ENCODE measurements around the gene LSS.
"Not testable (repeated sequence)": the region's sequence is repeated elsewhere in the genome, so short reads cannot be mapped to it uniquely, and the experiment has no call there.

LSS gene

GRCh38 chr21:46185716-46186115, 42.9 kb downstream of the LSS start:
- DNase-seq (ENCODE audit: low spot score) = no peak

DNA sequence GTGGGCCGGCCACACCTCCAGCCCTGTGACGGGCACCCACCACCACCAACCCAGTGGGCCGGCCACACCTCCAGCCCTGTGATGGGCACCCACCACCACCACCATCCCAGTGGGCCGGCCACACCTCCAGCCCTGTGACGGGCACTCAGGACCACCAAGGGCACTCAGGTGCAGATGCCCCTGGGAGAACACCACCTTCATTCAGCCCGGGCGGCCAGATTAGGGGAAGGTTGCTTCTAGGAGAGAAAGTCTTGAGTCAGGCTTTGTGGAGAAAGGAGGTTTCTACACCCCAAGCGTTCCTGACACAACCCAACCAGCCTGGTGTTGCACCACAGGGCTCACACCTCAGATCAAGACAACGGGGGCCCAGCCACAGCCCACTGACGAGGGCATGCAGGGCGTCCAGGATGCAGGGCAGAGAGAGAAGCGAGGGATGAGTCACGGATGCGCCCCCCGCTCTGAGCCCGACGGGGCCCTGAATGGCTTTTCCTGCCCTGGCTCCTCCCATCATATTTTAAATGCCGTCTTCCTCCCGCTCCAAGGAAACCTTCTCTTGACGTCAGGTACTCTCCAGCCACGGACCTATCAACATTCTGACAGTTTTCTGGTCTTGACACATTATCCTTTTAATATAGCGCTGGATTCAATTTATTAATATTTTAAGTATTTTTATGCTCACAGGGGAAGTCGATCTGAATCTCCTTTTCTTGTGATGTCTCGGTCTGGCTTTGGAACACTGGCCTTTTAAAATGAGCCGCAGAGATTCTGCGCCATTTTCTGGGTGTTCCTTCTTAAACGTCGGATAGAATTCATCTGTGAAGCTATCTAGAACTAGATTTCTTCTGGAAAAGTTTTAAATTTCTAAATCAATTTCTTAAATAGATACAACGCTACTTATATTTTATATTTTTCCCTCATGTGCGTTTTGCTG, 43.7 kb downstream of the LSS start:
- DNase-seq (ENCODE audit: low spot score) = peak; percentile 90

DNA sequence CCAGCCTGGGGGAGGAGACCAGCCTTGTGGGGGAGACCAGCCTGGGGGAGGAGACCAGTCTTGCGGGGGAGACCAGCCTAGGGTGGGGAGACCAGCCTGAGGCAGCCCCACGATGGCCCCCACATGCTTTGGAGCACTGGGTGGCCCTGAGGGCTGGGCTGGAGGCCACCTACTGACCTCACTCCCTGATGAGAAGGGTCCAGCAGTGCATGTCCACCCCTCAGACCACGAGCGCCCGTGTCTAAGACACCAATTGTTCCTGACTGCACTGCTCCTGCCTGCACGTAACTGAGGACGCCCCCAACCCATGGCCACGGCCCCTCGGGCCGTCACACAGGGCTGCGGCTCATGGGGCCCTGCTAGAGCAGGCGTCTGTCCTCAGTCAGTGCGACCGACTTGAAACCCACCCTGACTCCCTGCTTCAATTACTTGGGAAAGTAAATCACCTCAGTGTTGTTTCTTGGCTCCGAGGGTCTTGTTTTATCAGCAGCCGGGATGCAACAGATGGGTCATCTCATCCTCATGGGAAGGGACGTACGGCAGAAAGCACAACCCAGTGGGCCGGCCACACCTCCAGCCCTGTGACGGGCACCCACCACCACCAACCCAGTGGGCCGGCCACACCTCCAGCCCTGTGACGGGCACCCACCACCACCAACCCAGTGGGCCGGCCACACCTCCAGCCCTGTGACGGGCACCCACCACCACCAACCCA, 44.5 kb downstream of the LSS start, which contains the start of gene SPATC1L:
TSS of gene SPATC1L (minus strand) at position 550 of the 715 bp plus-strand sequence. CDS start 1,643 bp downstream, outside the sequence.
- DNase-seq (ENCODE audit: low spot score) = peak; percentile 80

DNA sequence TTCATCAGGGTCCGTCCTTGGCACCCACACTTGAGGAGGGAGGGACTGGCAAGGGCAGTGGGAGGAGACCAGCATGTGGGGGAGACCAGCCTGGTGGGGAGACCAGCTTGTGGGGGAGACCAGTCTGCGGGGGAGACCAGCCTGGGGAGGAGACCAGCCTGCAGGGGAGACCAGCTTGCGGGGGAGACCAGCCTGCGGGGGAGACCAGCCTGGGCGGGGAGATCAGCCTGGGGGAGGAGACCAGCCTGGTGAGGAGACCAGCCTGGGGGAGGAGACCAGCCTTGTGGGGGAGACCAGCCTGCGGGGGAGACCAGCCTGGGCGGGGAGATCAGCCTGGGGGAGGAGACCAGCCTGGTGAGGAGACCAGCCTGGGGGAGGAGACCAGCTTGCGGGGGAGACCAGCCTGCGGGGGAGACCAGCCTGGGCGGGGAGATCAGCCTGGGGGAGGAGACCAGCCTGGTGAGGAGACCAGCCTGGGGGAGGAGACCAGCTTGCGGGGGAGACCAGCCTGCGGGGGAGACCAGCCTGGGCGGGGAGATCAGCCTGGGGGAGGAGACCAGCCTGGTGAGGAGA, 45.2 kb downstream of the LSS start:
- DNase-seq (ENCODE audit: low spot score) = not testable (repeated sequence)

DNA sequence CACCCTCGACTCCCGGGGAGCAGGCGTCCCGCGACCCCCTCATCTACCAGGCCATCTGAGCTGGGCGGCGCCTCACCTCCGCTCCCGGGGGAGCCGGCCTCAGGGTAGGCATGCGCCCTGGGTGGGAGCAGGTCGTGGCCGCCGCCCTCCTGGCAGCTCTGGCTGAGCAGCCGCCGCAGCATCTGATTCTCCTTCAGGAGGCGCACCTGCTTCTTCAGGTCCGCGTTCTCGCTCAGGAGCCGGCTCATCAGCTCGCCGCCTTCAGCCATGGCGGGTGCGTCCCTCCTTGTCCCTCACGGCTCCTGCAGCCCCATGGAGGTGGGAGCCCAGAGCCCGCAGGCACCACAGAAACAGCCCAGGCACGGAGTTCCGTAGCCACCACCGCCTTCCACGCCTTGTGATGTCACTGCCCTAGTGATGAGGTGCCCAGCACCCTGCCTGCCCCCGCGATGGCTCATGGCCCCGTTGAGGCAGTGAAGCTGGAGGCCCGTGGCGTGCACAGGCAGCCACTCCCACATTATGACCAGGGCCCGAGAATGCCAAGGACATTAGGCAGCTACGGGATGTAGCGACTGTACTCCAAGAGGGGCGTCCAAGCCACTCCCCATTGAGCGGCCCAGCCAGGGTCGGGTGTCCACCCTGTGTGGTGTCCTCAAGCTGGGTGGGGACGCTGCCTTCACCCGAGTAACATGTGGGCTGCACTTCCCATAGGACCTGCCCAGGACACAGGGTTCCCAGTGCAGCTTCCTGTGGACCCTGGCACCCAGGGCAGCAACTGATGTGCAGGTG, 45.8 kb downstream of the LSS start:
- DNase-seq (ENCODE audit: low spot score) = no peak

DNA sequence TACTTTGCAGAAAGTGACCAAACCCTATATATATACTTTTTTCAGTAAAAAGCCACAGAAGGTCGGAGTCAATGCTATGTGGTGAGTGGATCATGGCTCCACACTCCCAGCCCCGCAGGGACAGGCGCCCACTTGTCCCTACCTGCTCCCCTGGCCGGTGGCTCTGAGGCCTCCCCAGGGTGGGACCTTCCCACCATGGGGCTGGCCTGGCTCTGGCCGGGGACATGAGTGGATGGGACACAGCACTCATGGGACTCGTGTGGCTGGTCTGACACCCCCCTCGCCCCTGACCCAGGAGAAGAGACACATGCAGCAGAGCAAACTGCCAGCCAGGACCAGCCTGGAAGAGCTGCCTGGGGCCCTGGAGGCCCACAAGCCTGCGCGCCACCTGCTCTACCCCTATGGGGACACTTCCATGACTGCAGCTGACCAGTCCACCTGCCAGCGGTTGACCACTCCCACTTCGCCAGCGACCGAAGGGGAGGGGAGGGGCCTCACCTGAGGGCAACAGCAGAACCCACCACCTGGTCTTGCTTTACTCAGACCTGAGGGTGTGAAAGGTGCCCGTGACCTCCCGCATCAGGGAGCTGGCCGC, 46.5 kb downstream of the LSS start:
- no peak for DNase-seq (ENCODE audit: low spot score)

DNA sequence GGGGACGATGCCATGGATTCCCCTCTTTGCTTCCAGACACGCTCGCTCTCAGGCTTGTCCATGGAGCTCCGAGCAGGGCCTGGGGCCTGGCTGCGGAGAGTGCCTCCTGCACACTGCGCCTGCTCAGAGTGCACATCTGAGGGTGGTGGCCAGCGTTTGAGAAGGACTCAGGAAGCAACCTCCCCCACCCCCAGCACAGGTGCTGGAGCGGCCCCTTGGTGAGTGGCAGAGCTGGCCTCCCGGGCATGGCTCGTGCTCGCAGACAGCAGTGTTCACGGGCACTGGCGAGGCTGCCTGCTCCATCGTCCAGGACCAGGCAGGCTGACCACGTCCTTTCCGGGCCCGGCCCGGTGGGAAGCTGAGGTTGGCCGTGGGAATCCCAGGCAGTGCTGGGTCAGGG, 47.1 kb downstream of the LSS start:
- no peak for DNase-seq (ENCODE audit: low spot score)

- no peak for DNase-seq (ENCODE audit: low spot score)
These were observed 47.7 kb downstream of the LSS start for GRCh38 chr21:46180778-46181391.

DNA sequence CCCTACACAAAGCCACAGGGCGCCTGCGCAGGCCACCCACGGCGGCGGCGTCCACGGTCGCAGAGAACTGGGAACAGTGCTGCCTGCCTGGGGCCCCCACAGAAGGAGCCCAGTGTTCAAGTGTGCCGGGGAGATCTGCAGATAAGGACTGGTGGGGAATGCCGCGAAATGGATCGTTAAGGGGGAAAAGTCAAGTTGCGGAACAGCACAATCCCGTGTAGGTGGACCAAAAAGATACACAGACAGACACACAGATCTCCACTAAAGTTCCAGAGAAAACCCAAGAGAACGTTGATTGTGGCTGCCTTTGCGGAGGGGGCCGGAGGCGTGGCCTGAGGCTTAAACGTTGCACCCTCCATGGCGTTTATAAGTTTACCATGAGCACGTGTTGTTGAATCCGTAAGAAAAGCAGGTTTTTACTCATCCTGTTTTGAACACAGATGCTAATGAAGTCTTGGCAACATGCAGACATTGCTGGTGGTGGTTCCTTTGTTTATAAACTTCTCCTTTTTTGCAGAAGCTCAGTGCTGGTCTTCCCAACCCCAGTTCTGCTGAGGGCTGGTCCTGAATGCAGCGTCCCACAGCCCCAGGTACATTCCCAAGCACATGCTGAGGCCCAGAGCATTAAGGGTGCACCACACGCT, 48.4 kb downstream of the LSS start:
- no peak for DNase-seq (ENCODE audit: low spot score)

GRCh38 chr21:46179708-46180078, 48.9 kb downstream of the LSS start:
- DNase-seq (ENCODE audit: low spot score) = no peak

GRCh38 chr21:46178961-46179360, 49.6 kb downstream of the LSS start:
- DNase-seq (ENCODE audit: low spot score) = no peak

DNA sequence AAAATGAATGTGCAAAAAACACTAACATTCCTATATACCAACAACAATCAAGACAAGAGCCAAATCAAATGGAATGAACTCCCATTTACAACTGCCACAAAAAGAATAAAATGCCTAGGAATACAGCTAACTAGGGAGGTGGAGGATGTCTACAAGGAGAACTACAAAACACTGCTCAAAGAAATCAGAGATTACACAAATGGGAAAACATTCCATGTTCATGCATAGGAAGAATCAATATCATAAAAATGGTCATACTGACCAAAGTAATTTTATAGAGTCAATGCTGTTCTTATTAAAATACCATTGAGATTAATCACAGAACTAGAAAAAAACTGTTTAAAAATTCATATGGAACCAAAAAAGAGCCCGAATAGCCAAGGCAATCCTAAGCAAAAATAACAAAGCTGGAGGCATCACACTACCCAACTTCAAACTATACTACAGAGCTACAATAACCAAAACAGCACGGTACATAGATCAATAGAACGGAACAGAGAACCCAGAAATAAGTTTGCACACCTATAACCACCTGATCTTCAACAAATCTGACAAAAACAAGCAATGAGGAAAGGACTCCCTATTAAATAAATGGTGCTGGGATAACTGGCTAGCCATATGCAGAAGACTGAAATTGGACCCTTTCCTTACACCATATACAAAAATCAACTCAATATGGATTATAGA, 52.0 kb downstream of the LSS start:
- DNase-seq (ENCODE audit: low spot score) = not testable (repeated sequence)

GRCh38 chr21:46173573-46173972, 55.0 kb downstream of the LSS start:
- DNase-seq (ENCODE audit: low spot score) = no peak

DNA sequence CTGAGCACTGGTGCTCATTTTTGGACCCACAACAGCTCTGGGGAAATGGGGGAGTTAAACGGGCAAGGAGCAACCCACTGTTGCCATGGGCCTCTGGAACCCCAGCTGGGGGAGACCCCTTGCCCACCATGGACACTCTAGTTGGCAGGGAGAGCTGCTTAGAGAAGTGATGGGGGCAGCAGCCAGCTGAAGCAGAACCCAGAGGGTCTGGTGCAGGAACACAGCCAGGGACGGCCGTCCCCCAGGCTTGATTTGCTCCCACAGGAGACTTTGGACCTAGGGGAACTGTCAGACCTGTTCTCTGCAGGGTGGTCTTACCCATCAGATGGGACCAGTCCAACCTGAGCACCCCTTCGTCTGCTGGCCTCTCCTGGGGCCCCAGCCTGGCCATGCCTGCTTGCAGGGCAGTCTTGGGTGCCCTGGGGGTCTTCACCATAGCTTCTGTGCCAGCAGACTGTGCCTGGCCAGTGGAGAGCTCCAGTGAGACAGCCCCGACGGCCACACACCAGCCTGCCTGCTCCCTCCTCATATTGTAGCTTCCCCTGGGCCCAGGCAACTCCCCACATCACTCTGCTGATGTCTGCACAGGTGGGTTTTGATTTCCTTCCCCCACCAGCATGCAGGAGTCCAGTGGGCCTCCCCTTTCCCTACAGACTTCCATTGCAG, 55.6 kb downstream of the LSS start:
- no peak for DNase-seq (ENCODE audit: low spot score)

DNA sequence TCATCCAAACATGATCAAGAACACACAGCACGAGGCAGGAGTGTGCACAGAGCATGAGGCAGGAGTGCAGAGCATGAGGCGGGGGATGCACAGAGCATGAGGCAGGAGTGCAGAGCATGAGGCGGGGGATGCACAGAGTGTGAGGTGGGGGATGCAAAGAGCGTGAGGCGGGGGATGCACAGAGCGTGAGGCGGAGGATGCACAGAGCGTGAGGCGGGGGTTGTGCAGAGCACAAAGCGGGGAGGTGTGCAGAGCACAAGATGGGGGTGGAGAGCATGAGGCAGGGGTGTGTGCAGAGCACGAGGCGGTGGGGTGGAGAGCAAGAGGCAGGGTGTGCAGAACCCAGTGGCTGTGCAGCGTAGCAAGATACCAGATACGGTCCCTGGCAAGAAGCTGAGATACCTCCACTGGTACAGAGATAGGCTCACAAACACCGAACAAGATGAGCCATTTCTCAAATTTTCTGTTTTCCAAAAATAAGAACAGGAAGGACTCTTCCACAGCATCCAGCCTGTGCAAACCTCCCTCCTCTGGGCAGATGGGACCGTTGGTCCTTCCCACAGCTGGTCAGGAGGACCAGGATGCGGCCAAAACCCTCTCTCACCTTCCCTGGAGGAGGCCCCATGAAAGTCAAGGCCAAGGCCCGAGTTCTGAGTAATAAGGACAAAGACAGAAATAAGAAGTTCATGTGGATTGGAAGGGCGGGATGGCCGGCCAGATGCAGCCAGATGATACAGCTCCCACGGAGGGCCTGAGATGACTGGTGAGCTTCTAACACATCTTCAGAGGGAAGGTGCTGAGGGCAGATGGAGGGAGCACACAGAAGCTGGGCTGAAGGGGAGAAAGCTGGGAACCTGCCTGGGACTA, 56.3 kb downstream of the LSS start:
- DNase-seq (ENCODE audit: low spot score) = no peak

DNA sequence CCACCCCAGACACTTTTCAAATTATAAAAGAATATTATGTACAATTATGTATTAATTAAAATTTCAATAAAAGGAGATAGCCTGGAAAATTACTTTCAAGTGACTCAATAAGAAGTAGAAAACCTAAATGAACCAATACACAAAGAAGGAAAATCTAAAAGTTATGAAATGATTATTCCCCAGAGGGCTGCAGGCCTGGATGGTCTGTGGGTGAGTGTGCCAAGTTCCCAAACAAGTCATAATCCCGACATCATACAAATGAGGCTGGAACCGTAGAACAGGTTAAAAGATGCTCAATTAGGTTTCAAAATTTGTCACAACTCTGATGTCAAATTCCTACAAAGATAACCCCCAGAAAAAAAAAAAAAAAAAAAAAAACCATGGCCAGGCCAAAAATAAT, 57.0 kb downstream of the LSS start:
- no peak for DNase-seq (ENCODE audit: low spot score)

- DNase-seq (ENCODE audit: low spot score) = not testable (repeated sequence)
These were observed 58.0 kb downstream of the LSS start for GRCh38 chr21:46170436-46171193.

Measured in cerebellar cortex (tissue), 1 donor.